ENCODE data around the gene GTPBP8.

GTPBP8 gene

GRCh38 chr3:112990672-112991602, at the start of gene GTPBP8:
Gene GTPBP8, plus strand, starts transcription at chr3:112990984. Its CDS starts 16 bp downstream, at chr3:112991000.
- peak; percentile 86 for DNase-seq (ENCODE audit: low spot score)

- DNase-seq (ENCODE audit: low spot score) = no peak
Measured at GRCh38 chr3:112948346-112948838, 42.4 kb upstream of the GTPBP8 start.

GRCh38 chr3:112956351-112956750, 34.4 kb upstream of the GTPBP8 start:
- no peak for DNase-seq (ENCODE audit: low spot score)

GRCh38 chr3:112958811-112959560, 31.8 kb upstream of the GTPBP8 start:
- peak; percentile 10 for DNase-seq (ENCODE audit: low spot score)

- no peak for DNase-seq (ENCODE audit: low spot score)
Measured at GRCh38 chr3:112963683-112964082, 27.1 kb upstream of the GTPBP8 start.

- no peak for DNase-seq (ENCODE audit: low spot score)
Measured at GRCh38 chr3:112965656-112966055, 25.1 kb upstream of the GTPBP8 start.

GRCh38 chr3:112966633-112967032, 24.2 kb upstream of the GTPBP8 start:
- DNase-seq (ENCODE audit: low spot score) = no peak

- DNase-seq (ENCODE audit: low spot score) = no peak
Measured at GRCh38 chr3:112967425-112967824, 23.4 kb upstream of the GTPBP8 start.

- DNase-seq (ENCODE audit: low spot score) = no peak
Measured at GRCh38 chr3:112967828-112968227, 23.0 kb upstream of the GTPBP8 start.

- no peak for DNase-seq (ENCODE audit: low spot score)
Measured at GRCh38 chr3:112972158-112972557, 18.6 kb upstream of the GTPBP8 start.

- DNase-seq (ENCODE audit: low spot score) = no peak
Measured at GRCh38 chr3:112973325-112974177, 17.2 kb upstream of the GTPBP8 start.

- no peak for DNase-seq (ENCODE audit: low spot score)
Measured at GRCh38 chr3:112974178-112974517, 16.6 kb upstream of the GTPBP8 start.

GRCh38 chr3:112974894-112975293, 15.9 kb upstream of the GTPBP8 start, which contains the start of gene CD200R1:
Gene CD200R1, minus strand, starts transcription at chr3:112975103. Its CDS starts 246 bp downstream, at chr3:112974857.
- no peak for DNase-seq (ENCODE audit: low spot score)

- no peak for DNase-seq (ENCODE audit: low spot score)
Measured at GRCh38 chr3:112976001-112976400, 14.8 kb upstream of the GTPBP8 start.

GRCh38 chr3:112976953-112977352, 13.8 kb upstream of the GTPBP8 start:
- DNase-seq (ENCODE audit: low spot score) = no peak

- peak; percentile 53 for DNase-seq (ENCODE audit: low spot score)
Measured at GRCh38 chr3:112979244-112979832, 11.4 kb upstream of the GTPBP8 start.

GRCh38 chr3:112980080-112980479, 10.7 kb upstream of the GTPBP8 start:
- no peak for DNase-seq (ENCODE audit: low spot score)

- no peak for DNase-seq (ENCODE audit: low spot score)
Measured at GRCh38 chr3:112982710-112983109, 8.1 kb upstream of the GTPBP8 start.

- DNase-seq (ENCODE audit: low spot score) = peak; percentile 72
Measured at GRCh38 chr3:112984485-112984884, 6.3 kb upstream of the GTPBP8 start.

GRCh38 chr3:112987710-112988334, 3.0 kb upstream of the GTPBP8 start:
- no peak for DNase-seq (ENCODE audit: low spot score)

GRCh38 chr3:112995800-112996199, 5.0 kb downstream of the GTPBP8 start:
- no peak for DNase-seq (ENCODE audit: low spot score)
